GM12875 (cell line): ENCODE measurements around the gene CTTNBP2.

Experiments used
- H3K4me3 ChIP-seq: one replicate; pipeline ENCODE4 v1.5.1; 2011; ENCODE audit warnings: low read depth, low read length, control low read depth
- TF ChIP-seq, protein P1 (sequence below): IDR thresholded peaks from 2 replicates; pipeline ENCODE4 v1.5.1; 2011; ENCODE audit warnings: low read depth, mild to moderate bottlenecking, control low read depth, inconsistent platforms, low read length, moderate library complexity, borderline replicate concordance; ENCODE audit not compliant: insufficient read depth

The CTTNBP2 gene

DNA sequence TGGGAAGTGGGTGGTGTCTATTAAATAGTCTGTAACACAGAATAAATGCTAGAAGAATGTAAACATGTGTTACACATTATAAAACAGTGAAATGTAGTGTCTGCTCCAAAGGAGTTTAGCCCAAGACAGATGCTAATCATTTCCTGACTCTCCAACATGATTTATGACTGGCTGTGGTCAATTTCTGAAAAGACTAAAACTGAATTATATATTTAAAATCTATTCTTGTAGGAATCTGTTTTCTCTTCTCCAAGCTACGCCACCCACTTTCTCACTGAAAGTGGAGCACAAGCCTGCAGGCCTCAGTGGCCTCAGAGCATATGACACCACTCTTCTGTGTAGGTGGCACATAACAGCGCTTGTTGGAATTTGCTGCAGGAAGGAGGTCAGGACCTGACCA lies 44.4 kb downstream of the CTTNBP2 start:
- no peak overlapping the region for H3K4me3 ChIP-seq
- TF ChIP-seq, protein P1, sequence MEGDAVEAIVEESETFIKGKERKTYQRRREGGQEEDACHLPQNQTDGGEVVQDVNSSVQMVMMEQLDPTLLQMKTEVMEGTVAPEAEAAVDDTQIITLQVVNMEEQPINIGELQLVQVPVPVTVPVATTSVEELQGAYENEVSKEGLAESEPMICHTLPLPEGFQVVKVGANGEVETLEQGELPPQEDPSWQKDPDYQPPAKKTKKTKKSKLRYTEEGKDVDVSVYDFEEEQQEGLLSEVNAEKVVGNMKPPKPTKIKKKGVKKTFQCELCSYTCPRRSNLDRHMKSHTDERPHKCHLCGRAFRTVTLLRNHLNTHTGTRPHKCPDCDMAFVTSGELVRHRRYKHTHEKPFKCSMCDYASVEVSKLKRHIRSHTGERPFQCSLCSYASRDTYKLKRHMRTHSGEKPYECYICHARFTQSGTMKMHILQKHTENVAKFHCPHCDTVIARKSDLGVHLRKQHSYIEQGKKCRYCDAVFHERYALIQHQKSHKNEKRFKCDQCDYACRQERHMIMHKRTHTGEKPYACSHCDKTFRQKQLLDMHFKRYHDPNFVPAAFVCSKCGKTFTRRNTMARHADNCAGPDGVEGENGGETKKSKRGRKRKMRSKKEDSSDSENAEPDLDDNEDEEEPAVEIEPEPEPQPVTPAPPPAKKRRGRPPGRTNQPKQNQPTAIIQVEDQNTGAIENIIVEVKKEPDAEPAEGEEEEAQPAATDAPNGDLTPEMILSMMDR: no peak

DNA sequence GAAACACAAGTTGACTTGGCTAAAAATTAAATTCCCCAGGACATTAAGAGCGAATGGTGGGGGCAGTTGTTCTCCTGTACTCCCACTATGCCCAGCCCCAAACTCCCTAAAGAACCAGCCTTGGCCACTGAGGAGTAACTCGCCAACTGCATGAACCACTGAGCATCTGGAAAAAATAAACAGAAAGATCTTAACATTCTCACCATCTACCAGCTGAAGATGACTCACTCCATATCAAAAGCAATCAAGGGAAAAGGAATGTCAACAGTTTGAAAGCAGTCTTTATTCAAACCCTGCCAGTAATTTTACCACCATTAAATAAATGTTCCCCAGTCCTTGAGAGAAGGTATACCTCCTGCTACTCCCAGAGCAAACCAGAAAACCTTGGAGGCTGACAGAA lies 45.4 kb downstream of the CTTNBP2 start:
- TF ChIP-seq, protein P1: no peak
- no peak overlapping the region for H3K4me3 ChIP-seq

DNA sequence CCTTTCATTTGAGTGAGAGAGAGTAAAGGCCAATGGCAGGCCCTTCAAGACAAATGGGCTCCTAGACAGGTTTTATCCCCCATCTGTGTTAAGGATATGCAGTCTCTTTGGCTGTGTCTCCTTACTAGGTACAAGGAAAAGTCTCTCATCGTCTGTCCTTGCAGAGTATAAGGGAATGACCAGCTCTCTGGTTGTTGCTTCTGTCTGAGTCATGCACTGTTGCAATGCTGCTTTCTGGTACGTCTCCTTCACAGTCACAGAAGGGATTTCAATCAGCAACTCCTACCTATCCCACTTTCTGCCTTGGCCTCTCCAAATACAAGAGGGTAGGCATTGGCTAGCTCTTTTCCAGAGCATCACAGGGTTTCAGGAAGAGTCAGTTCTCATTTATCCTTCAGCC lies 48.1 kb downstream of the CTTNBP2 start:
- no peak overlapping the region for H3K4me3 ChIP-seq
- TF ChIP-seq, protein P1: no peak

DNA sequence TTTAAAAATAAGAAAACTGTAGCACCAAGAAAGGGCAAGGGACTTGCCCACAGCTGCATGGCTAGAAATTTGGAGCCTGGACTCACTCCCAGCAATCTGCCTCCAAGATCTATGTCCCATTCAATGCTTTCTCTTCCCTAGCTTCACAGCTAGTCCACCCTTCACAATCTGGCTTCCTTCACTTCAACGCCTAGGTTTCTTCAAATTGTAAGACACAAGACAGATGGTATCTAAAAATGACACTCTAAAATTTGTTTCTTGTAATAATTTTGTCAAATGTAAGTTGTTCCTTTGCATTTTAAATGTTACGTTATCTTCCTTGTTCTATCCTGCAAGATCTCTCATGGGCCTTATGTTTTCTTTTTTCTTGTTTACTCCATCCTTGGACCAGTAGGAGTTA lies 48.6 kb downstream of the CTTNBP2 start:
- TF ChIP-seq, protein P1: no peak
- no peak overlapping the region for H3K4me3 ChIP-seq

DNA sequence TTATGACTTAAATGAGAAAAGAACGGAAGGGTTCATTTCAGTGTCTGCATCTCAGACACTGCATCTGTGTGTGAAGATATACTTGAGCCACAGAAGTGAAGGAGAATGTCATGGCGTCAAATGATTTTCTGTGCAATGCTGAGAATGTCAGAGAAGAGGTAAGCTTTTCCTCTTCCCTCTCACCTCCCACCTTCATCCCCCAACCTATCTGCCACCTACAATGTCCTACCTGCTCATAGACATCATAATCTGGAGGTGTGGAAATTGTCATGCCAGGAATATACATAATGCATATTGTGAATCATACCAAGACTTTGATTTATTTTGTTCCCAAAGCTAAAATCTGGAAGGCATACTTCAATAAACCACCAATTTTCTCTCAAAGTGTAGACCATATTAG lies 53.7 kb downstream of the CTTNBP2 start:
- no peak overlapping the region for H3K4me3 ChIP-seq
- TF ChIP-seq, protein P1: no peak

DNA sequence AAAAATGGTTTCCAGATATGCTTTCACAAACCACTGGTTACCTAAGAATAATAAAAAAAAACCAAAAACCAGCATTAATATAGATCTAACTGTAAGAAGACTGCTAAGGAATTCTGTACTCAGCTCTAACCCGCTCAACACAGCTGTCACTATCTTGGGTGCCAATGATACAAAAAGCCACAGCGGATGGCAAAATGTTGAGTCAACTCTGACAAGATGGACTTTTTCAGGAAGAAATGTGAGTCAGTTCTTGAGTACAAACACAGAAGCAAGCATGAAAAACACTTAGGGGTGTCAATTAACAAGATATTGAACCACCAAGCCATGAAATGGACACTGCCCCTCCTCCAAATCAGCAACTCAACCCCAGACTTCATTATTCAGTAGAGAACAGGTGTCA lies 55.0 kb downstream of the CTTNBP2 start:
- TF ChIP-seq, protein P1: no peak

DNA sequence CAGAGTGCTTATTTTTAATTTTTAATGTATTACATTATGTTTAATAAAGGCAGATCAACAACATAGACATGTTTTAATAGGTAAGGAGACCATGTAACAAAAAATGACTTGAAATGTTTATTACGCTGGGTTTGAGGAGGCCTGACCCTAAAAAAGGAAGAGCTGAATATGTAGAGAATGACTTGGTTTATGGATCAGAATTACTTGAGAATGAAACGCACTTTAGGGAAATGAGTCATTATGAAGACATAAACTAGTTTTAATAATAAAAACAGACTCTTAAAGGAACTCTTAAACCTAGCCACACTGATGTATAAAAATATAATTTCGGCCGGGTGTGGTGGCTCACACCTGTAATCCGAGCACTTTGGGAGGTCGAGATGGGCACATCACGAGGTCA lies 56.5 kb downstream of the CTTNBP2 start:
- TF ChIP-seq, protein P1: no peak
- H3K4me3 ChIP-seq: no peak overlapping the region

More for the DNA sequence above, 55.0 kb downstream of the CTTNBP2 start:
- H3K4me3 ChIP-seq: no peak overlapping the region
